Fibroblast of skin of abdomen (primary cell): ENCODE results near the gene LRRC8C.

Source experiments
- DNase-seq: peaks from one replicate; pipeline ENCODE4 v3.0.0-alpha.2; 2013

Gene LRRC8C

GRCh38 chr1:89635825-89636815 lies 3.2 kb downstream of the LRRC8C start:
- peak; percentile 72 for DNase-seq

GRCh38 chr1:89637496-89637895 lies 4.6 kb downstream of the LRRC8C start:
- DNase-seq: no peak

GRCh38 chr1:89640440-89640839 lies 7.5 kb downstream of the LRRC8C start:
- DNase-seq: no peak

- DNase-seq: no peak
These were observed 8.9 kb downstream of the LRRC8C start for GRCh38 chr1:89641781-89642180.

- no peak for DNase-seq
These were observed 10.7 kb downstream of the LRRC8C start for GRCh38 chr1:89643577-89643976.

GRCh38 chr1:89644119-89644814 lies 11.3 kb downstream of the LRRC8C start:
- no peak for DNase-seq

- DNase-seq: no peak
These were observed 13.3 kb downstream of the LRRC8C start for GRCh38 chr1:89646259-89646658.

- no peak for DNase-seq
These were observed 16.9 kb downstream of the LRRC8C start for GRCh38 chr1:89649783-89650182.

GRCh38 chr1:89652373-89652772 lies 19.5 kb downstream of the LRRC8C start:
- DNase-seq: no peak

GRCh38 chr1:89657886-89658285 lies 25.0 kb downstream of the LRRC8C start:
- no peak for DNase-seq

GRCh38 chr1:89659322-89660081 lies 26.6 kb downstream of the LRRC8C start:
- DNase-seq: no peak

- DNase-seq: peak; percentile 45
These were observed 27.5 kb downstream of the LRRC8C start for GRCh38 chr1:89660224-89661061.

GRCh38 chr1:89665941-89666340 lies 33.0 kb downstream of the LRRC8C start:
- DNase-seq: no peak

GRCh38 chr1:89666640-89667039 lies 33.7 kb downstream of the LRRC8C start:
- DNase-seq: no peak

GRCh38 chr1:89667691-89668090 lies 34.8 kb downstream of the LRRC8C start:
- no peak for DNase-seq

- no peak for DNase-seq
These were observed 36.0 kb downstream of the LRRC8C start for GRCh38 chr1:89668961-89669360.

- no peak for DNase-seq
These were observed 36.5 kb downstream of the LRRC8C start for GRCh38 chr1:89669441-89669840.

- DNase-seq: no peak
These were observed 37.2 kb downstream of the LRRC8C start for GRCh38 chr1:89670163-89670562.

- no peak for DNase-seq
These were observed 37.8 kb downstream of the LRRC8C start for GRCh38 chr1:89670711-89671110.

GRCh38 chr1:89671775-89672488 lies 39.0 kb downstream of the LRRC8C start:
- DNase-seq: peak; percentile 68

- no peak for DNase-seq
These were observed 39.7 kb downstream of the LRRC8C start for GRCh38 chr1:89672489-89673183.
